NCI-H345 treated with DMSO at 0.1 percent for 48 hours (cell line): Measurements from ENCODE around the gene ADAMTS15.

Source experiments
- DNase-seq: peaks from one replicate; lab custom pipeline; 2025; ENCODE audit not compliant: unreplicated experiment; lab: John Stamatoyannopoulos, UW

The ADAMTS15 gene

GRCh38 chr11:130416906-130417305, 31.5 kb upstream of the ADAMTS15 start:
- no peak for DNase-seq

- no peak for DNase-seq
Observed at GRCh38 chr11:130418210-130418609, 30.2 kb upstream of the ADAMTS15 start.

GRCh38 chr11:130418756-130419155, 29.7 kb upstream of the ADAMTS15 start:
- DNase-seq: no peak

- DNase-seq: no peak
Observed at GRCh38 chr11:130420478-130421198, 27.8 kb upstream of the ADAMTS15 start.

GRCh38 chr11:130421199-130421585, 27.3 kb upstream of the ADAMTS15 start:
- DNase-seq: no peak

GRCh38 chr11:130421697-130422096, 26.7 kb upstream of the ADAMTS15 start:
- DNase-seq: no peak

- DNase-seq: no peak
Observed at GRCh38 chr11:130422251-130422995, 26.0 kb upstream of the ADAMTS15 start.

- no peak for DNase-seq
Observed at GRCh38 chr11:130423541-130424142, 24.8 kb upstream of the ADAMTS15 start.

GRCh38 chr11:130424613-130425140, 23.8 kb upstream of the ADAMTS15 start:
- no peak for DNase-seq

- DNase-seq: no peak
Observed at GRCh38 chr11:130425156-130425555, 23.3 kb upstream of the ADAMTS15 start.

- DNase-seq: no peak
Observed at GRCh38 chr11:130426223-130426836, 22.1 kb upstream of the ADAMTS15 start.

- DNase-seq: no peak
Observed at GRCh38 chr11:130426837-130427341, 21.6 kb upstream of the ADAMTS15 start.

GRCh38 chr11:130427581-130428315, 20.7 kb upstream of the ADAMTS15 start:
- DNase-seq: no peak

GRCh38 chr11:130428316-130429119, 19.9 kb upstream of the ADAMTS15 start, which contains the start of gene ADAMTS8:
ADAMTS8 (minus strand) TSS chr11:130428609; CDS start chr11:130428286, 323 bp downstream.
- no peak for DNase-seq

- DNase-seq: no peak
Observed at GRCh38 chr11:130429120-130429681, 19.2 kb upstream of the ADAMTS15 start.

GRCh38 chr11:130429983-130430382, 18.5 kb upstream of the ADAMTS15 start:
- DNase-seq: no peak

GRCh38 chr11:130431331-130431773, 17.1 kb upstream of the ADAMTS15 start:
- DNase-seq: peak; percentile 32

- DNase-seq: no peak
Observed at GRCh38 chr11:130431801-130432200, 16.6 kb upstream of the ADAMTS15 start.

GRCh38 chr11:130433357-130433756, 15.1 kb upstream of the ADAMTS15 start:
- no peak for DNase-seq
